HG03095 (cell line): ENCODE data around the gene RASGRP3.
"Not testable (repeated sequence)": the region's sequence is repeated elsewhere in the genome, so short reads cannot be mapped to it uniquely, and the experiment has no call there.

Experiments used
- ATAC-seq: cut with Tn5 transposase; IDR thresholded peaks from one replicate; pipeline ENCODE4 v1.9.1; 2021; ENCODE audit warnings: moderate library complexity; ENCODE audit not compliant: unreplicated experiment

RASGRP3 gene, protein sequence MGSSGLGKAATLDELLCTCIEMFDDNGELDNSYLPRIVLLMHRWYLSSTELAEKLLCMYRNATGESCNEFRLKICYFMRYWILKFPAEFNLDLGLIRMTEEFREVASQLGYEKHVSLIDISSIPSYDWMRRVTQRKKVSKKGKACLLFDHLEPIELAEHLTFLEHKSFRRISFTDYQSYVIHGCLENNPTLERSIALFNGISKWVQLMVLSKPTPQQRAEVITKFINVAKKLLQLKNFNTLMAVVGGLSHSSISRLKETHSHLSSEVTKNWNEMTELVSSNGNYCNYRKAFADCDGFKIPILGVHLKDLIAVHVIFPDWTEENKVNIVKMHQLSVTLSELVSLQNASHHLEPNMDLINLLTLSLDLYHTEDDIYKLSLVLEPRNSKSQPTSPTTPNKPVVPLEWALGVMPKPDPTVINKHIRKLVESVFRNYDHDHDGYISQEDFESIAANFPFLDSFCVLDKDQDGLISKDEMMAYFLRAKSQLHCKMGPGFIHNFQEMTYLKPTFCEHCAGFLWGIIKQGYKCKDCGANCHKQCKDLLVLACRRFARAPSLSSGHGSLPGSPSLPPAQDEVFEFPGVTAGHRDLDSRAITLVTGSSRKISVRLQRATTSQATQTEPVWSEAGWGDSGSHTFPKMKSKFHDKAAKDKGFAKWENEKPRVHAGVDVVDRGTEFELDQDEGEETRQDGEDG

DNA sequence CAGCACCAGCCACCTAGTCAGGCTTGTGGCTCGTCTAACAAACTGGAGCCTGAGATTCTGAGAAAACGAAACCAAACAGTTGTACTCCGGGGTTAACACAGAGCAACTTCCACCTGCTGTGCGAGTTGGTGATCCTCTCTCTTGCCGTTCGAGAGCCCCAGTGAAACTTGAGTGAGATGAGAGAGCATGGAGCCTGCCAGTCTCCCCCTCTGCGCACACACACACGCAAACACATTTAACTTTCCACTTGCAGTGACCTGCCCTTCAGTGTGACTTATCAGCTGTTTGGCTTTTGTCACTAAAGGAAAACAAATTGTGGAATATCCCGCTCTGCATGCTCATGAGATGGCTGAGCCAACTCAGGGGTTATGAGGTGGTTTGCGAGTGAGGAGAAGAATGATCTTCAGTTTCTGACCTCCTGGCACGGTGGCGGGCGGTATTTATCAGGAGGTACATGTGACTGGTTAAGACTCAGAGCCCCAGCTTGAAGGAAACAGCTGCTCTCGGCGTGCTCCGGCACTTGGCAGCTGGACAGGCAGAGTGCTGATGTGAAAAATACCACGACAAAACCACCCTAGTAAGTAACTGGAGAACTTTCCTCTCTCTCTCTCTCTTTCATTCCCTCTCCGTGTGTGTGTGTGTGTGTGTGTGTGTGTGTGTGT is at the start of gene RASGRP3:
RASGRP3 (plus strand) TSS at position 519 of the 662 bp plus-strand sequence. CDS start 38,488 bp downstream, outside the sequence.
- peak; percentile 47 for ATAC-seq

DNA sequence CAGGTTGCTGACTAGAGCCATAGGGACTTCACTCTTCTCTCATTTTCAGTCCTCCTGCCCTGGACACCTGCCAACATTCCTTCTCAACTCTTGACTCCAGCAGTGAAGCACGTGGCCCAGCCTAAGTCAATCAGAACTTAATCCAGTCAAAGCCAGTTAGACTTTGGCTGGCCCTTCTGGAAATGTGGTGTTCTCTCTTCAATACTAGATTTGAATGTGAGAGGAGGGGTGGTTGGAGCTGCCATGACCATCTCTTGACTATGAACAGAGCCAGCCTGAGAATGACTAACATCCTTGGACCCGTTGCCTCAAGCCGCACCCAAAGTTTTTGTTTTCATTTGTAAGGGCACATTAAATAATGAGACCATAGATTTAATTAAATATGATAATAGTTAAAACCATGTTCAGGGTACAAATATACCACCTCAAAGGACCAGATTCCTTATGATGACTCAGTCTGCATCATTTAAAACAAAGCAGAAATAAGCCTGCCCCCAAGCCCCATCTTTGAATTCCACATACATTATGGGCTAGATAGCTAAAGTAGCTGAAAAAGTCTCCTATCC is 49.7 kb upstream of the RASGRP3 start:
- no peak for ATAC-seq

DNA sequence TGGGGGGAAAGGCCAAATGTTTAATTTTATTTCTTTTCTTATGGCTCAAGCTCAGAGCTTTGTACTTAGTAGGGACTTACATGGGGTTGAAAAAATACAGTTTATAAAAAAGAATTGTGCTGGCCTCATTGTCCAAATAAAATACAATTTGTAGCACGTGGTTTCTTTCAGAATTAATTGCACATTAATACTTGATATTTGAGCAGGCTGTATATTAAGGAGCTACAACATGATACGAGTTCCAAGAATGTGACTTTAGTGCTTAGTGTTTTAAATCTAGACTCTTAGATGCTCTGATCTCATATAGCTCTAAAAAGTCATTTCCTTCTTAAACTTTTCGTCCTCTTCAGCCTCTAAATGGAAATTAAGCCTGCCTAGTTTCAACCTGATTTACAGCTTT is 46.4 kb upstream of the RASGRP3 start:
- ATAC-seq = no peak

DNA sequence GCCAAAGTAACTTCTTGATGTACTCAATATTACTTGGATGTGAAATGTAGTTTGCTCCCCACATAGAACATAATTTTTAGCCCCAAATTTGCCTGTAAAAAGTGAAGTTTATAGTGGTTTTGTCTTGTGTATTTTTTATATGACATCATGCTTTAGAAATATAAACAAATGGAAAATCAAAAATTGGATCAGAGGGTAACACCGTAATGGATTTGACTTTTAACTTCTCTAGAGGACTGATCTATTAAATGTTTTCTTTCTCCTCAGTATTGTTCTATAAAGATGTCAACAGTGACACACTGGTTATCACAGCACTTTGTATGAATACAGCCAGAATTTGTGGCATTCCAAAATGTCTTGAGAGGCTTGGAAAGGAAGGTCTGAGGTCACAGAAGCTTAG is 45.6 kb upstream of the RASGRP3 start:
- no peak for ATAC-seq

DNA sequence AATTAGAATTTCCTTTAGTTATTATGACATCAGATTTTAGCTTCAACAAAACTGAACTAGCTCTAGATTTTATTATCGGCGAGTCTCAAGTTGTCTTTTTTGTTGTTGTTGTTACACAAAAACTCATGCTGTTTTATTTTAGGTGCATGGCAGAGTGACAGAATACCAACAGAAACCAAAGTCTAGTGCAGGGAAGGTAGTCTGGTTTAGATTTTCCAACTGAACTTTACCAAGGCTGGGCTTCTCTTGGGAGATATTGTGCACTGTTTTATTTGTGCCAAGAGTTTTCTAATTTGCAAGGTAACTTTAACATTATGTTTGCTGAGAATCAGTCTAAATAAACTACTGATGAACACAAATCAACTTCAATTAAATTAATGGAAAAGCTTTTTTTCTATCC is 43.6 kb upstream of the RASGRP3 start:
- no peak for ATAC-seq

DNA sequence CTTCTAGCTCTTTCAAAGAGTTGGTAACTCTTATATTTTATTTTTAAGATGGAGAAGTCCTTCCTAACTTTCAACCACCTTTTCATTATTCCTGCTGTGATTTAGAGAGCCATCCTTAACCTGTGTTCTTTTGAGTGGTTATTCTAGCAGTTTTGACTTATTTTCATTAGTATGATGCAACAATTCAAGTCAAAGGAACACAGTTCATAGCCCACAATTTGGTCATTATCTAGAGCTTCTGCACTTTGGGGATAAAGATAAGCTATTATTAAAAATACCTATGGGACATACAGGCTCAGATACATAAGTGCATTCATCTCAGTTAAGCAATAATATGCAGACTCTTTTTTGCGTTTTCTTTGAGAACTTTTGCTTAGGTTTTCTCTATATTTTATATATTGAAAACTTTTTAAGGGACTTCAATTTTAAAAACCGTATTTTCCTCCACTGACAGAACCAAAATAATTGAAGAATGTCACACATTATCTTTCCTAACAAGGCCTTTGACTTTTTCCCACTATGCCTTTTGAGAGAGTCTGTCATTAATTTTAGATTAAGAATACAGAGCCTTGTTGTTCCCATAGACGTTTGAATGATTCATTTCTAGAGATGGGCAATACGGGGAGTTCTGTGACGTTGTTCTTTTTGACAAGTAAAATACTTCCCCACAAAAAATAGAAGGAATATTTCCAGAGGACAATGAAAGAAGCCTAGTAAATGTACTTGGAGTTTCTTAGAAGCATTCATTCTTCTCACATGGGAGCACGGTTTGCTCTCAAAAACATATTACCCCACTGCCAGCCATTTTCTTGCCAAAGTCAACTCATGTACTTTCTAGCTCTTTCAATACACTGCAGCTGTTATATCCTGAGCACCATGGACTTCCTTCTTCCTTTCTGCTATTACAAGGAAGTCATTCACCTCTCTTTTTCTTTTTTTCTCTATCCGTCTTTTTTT is 42.9 kb upstream of the RASGRP3 start:
- ATAC-seq = no peak

DNA sequence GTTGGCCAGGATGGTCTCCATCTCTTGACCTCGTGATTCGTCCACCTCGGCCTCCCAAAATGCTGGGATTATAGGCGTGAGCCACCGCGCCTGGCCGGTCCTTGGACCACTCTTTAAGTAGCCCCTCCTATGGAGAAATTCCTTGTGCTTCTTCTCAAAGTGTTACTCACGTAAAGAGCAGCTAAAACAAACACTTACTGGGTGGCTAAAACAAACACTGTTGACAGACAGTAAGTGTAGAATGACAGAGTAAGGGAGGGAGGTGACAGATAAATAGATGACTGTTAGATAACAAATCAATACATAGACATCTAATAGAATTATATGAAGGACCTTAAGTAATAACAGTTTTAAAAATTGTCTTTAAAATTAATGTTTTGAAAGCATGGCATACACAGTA is 40.9 kb upstream of the RASGRP3 start:
- ATAC-seq = no peak

DNA sequence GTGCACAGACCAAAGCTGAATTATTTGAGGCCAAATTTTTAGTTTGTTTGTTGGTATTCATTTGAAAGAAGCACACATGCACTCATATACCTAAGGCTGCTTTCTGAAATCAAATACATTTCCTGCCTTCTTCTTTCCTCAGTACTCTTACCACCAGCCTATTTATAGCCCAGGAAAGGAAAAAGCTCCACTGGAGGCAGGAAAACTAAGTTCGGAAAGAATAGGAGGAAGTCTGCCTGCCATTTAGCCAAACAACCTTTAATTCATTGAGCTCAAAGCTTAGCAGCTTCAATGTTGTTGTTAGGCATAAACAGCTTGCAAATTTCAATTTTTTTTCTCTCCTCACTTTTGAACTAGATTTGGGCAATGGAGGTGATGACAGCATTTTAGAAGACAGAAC is 40.4 kb upstream of the RASGRP3 start:
- ATAC-seq = no peak

DNA sequence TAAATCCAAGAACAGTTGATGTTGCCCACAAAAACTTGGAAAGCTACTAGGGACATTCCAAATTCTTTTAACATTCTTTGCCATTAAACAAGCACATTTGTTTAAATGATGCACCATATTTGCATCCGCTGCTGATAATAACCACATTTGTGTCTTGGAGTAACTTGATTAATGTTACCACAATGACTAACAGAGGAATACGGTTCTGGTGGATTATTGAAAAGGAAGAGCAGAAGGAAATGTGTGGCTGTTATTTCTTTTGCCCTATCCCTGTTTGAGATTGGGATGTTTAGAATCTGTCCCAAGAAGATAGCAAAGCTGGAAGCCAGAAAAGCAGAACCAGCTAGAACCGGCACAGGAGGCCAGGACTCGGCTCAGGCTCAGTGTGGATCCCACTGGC is 39.2 kb upstream of the RASGRP3 start:
- no peak for ATAC-seq

DNA sequence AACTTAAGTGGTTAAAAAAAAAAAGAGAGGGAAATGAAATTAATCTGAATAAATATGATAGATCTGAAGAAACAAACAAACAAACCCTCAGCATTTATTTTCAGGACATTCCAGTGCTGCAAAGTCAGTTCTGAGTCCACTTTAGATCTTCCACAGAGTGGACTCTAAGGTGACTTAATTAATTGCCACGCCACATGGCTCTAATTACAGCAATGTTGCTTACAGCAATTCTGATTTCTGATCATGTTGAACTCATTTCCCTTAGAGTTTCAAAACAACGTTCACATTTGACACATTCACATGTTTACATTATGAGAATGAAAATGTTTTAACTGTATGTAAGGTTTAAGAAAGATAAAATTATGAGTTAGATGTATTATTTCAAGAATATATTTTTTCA is 38.6 kb upstream of the RASGRP3 start:
- ATAC-seq = no peak

DNA sequence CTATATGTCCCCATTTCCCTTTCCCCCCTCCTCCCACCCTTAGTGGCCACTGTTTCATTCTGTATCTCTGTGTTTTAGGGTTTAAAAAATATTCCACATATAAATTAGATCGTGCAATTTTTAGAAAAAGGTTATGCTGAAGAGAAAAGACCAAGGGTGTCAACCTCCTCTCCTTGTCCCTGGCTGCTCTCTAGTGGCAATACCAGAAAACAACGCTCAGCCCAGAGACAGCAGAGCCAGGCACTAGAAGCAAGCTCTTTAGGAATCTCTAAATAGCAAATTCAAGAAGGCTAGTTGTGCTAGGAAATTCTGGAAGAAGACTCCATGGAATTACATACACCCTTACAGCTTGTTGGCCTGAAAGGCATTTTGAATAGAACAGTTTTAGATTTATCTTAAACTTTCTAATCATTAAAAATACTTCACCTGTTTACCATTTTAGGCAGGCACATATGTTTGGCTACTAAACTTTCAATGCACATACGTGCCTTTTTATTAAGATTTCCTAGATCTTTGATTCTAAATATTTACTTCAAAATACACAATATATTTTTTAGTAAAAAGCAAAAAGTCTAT is 35.1 kb upstream of the RASGRP3 start:
- ATAC-seq = no peak

DNA sequence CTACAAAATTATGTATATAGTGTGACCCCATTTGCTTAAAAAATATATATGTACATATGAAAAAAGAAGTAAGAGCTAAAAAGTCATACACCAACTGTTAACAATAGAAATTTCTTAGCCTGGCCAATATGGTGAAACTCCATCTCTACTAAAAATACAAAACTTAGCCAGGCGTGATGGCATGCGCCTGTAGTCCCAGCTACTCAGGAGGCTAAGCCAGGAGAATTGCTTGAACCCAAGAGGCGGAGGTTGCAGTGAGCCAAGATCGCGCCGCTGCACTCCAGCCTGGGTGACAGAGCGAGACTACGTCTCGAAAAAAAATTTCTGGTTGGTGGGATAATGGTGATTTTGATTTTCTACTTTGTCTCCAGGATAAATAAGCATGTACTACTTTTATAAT is 34.4 kb upstream of the RASGRP3 start:
- ATAC-seq = not testable (repeated sequence)

DNA sequence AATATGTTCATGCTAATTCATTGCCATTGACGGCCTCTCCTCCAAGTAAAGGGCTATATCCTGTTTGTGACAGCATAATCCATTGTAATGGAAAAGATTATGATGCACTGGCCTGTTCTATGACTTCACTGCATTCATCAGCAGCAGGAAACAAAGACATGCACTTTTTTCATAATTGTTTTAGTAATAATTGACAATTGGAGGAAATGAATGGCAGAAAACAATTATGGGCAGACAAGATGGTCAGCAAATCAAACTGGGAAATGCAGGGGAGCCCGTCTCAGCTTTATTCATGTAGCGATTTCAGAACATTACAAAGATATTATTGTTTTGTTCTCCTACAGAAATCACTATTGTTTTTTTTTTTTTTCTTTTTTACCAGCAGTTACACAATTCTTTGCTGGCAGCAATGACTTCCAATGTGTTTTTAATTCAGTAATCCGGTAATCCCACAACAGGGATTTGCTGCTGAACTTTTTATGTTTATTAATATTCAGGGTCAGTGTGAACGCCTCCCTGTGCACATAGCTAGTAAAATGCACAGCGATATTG is 33.8 kb upstream of the RASGRP3 start:
- ATAC-seq = no peak

DNA sequence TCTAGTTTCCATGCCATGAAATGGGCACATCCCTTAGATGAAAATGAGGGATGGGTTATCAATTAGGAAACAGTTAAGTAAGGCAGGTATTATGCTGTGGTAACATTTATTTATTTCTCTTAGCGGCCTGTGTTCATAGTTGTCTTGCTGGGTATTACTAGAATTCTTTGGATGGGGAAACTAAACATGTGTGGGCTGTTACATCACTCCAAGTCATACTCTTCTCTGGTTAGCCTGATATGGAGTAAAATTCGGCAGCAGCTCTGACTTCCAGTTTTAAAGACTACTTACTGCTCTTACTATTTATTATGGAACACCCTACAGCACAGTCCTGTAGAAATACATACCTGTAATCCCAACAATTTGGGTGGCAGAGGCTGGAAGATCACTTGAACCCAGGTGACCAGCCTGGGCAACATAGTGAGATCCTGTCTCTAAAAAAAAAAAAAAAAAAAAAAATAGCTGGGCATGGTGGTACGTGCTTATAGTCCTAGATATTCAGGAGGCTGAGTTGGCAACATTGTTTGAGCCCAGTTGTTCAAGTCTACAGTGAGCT is 33.1 kb upstream of the RASGRP3 start:
- ATAC-seq = no peak

DNA sequence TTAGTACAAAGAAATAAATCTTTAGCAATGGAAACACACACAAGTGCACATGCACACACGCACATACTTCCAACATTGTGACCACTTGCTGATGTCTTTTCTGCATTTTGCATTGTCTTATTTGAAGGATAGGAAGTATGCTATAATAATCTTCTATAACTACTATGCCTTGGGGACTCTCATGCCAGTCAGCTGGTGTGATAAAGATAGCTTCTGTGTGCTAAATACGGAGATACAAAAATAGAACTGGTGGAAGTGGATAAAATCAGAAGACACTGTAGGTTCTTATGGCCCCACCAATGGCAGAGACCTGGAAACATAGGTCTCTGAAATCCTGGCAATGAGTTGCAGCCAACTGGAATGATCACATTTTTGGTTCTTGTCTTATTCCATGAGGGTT is 31.5 kb upstream of the RASGRP3 start:
- ATAC-seq = no peak

DNA sequence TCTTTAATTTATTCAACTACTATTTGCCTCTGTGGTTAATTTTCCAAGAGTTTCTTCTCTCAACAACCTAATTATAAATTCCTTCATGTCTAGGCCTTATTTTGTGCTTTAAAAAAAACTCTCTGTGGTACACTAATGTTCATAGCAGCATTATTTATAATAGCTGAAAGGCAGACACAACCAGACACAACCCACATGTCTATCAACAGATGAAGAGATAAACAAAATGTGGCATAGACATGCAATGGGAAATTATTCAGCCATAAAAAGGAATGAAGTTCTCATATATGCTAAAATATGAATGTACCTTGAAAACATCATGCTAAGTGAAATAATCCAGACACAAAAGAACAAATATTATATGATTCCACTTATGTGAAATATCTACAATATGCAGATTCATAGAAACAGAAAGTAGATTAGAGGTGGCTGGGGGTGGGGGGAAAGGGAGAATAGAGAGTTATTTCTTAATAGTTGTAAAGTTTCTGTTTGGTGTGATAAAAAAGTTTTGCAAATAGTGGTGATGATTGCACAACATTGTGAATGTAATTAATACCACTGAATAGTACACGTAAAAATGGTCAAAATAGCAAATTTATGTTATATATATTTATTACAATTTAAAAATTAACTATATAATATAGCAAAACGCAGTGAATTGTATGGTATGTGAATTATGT is 28.1 kb upstream of the RASGRP3 start:
- no peak for ATAC-seq

DNA sequence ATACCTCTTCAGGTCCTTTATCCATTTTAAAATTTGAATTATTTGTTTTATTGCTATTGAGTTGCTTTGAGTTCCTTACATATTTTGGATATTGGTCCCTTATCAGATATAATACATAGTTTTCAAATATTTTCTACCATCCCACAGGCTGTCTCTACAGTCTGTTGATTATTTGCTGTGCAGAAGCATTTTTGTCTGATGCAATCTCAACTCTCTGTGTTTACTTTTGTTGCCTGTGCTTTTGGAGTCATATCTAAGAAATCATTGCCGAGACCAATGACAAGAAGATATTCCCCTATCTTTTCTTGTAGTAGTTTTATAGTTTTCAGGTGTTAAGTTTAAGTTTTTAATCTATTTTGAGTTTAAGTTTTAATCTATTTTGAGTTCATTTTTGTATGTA is 25.2 kb upstream of the RASGRP3 start:
- ATAC-seq = no peak

DNA sequence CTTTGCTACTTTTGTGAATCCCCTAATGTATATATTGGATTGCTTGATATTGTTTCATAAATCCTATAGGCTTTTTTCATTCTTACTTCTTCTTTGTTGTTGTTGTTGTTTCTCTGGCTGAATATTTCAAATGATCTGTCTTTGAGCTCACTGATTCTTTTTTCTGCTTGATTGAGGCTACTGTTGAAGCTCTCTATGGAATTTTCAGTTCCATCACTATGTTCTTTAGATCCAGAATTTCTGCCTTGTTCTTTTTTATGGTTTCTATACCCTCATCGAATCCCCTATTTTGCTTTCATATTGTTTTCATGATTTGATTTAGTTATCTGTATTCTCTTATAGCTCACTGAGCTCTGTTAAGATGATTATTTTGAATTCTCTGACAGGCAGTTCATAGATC is 24.6 kb upstream of the RASGRP3 start:
- no peak for ATAC-seq

DNA sequence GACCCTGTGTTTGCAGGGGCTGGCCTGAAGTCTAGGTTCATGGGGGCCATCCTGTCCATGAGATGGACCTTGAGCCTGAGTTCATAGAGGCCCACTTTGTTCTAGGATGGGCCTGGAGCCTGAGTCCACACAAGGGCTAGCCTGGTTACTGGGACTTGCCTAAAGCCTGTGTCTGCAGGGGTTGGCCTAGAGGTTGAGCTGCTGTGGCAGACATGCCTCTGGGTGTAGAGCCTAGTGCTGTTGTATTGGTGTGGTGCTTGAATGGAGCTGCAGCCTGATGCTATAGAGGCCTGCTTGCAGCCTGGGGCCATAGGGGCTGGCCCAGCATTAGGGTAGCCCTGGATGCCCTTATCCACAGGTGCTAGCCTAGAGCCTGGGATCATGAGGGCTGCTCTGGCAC is 23.9 kb upstream of the RASGRP3 start:
- no peak for ATAC-seq
